HepG2 (cell line): ENCODE results near the gene CSNK1D. TPM values are rescaled to one million over a fixed set of nuclear protein-coding genes. Genes with fewer than 3 reads are reported as not detected.
A peak's percentile ranks its signal among the peaks of the same experiment; 100 is the strongest.

ENCODE experiments used
- AHR ChIP-seq: IDR thresholded peaks from 2 replicates; pipeline ENCODE4 v1.6.1; 2018; ENCODE audit warnings: missing genetic modification reagents, missing compliant biosample characterization
- ELF1 ChIP-seq: sonication (generic); formaldehyde crosslinking; IDR thresholded peaks from 2 replicates; pipeline ENCODE4 v1.4.0; 2020; ENCODE audit warnings: missing genetic modification reagents
- IRF2 ChIP-seq: IDR thresholded peaks from 2 replicates; pipeline ENCODE4 v1.6.1; 2018; ENCODE audit warnings: missing genetic modification reagents, missing compliant biosample characterization
- KLF16 ChIP-seq, 2 experiments: sonication (generic) in 1 of 2; formaldehyde crosslinking in 1 of 2; IDR thresholded peaks; 2 replicates each; pipeline versions ENCODE4 v1.6.1 to v1.8.0; 2016 to 2023; ENCODE audit warnings: missing genetic modification reagents in 2 of 2, missing compliant biosample characterization in 1 of 2
- MXD4 ChIP-seq: IDR thresholded peaks from 2 replicates; pipeline ENCODE4 v1.6.1; 2016; ENCODE audit warnings: mild to moderate bottlenecking, missing biosample characterization, missing genetic modification reagents
- NFIC ChIP-seq: IDR thresholded peaks from 2 replicates; pipeline ENCODE4 v1.6.1; 2012; ENCODE audit warnings: mild to moderate bottlenecking, low read length, inconsistent platforms
- PRMT3 ChIP-seq: sonication (generic); formaldehyde crosslinking; IDR thresholded peaks from 2 replicates; pipeline ENCODE4 v1.8.1; 2022; ENCODE audit warnings: low read depth, mild to moderate bottlenecking, moderate library complexity, missing genetic modification reagents, borderline replicate concordance
- RFXANK ChIP-seq: IDR thresholded peaks from 2 replicates; pipeline ENCODE4 v1.6.1; 2016
- U2AF1 ChIP-seq: fragments of 200-400 bp; formaldehyde crosslinking; optimal IDR thresholded peaks from 2 replicates; pipeline ENCODE3; 2017; ENCODE audit warnings: mild to moderate bottlenecking, low read depth, low read length
- YEATS4 ChIP-seq: sonication (generic); formaldehyde crosslinking; IDR thresholded peaks from 2 replicates; pipeline ENCODE4 v1.4.0; 2020; ENCODE audit warnings: missing genetic modification reagents, borderline replicate concordance
- YY1 ChIP-seq: IDR thresholded peaks from 2 replicates; pipeline ENCODE4 v1.6.1; 2011; ENCODE audit warnings: low read length, low read depth, moderate library complexity, mild to moderate bottlenecking; ENCODE audit not compliant: insufficient read depth, insufficient replicate concordance
- ZFP36L1 ChIP-seq: sonication (generic); formaldehyde crosslinking; IDR thresholded peaks from 2 replicates; pipeline ENCODE4 v1.8.0; 2022; ENCODE audit warnings: mild to moderate bottlenecking, missing genetic modification reagents, moderate library complexity
- ZNF160 ChIP-seq: sonication (generic); formaldehyde crosslinking; IDR thresholded peaks from 2 replicates; pipeline ENCODE4 v1.8.0; 2022; ENCODE audit warnings: mild to moderate bottlenecking, inconsistent platforms, missing genetic modification reagents
- ZNF253 ChIP-seq: sonication (generic); formaldehyde crosslinking; IDR thresholded peaks from 2 replicates; pipeline ENCODE4 v1.8.0; 2022; ENCODE audit warnings: mild to moderate bottlenecking, missing genetic modification reagents, borderline replicate concordance
- ZNF263 ChIP-seq: sonication (generic); formaldehyde crosslinking; IDR thresholded peaks from 2 replicates; pipeline ENCODE4 v1.4.0; 2020; ENCODE audit warnings: missing genetic modification reagents
- ZNF557 ChIP-seq: sonication (generic); formaldehyde crosslinking; IDR thresholded peaks from 2 replicates; pipeline ENCODE4 v1.4.0; 2020; ENCODE audit warnings: missing genetic modification reagents
- ZNF615 ChIP-seq: sonication (generic); formaldehyde crosslinking; IDR thresholded peaks from 2 replicates; pipeline ENCODE4 v1.5.0; 2020; ENCODE audit warnings: mild to moderate bottlenecking, missing genetic modification reagents, borderline replicate concordance
- ZNF709 ChIP-seq: sonication (generic); formaldehyde crosslinking; IDR thresholded peaks from 2 replicates; pipeline ENCODE4 v1.5.0; 2020; ENCODE audit warnings: mild to moderate bottlenecking, missing genetic modification reagents
- ZNF737 ChIP-seq: sonication (generic); formaldehyde crosslinking; IDR thresholded peaks from 2 replicates; pipeline ENCODE4 v1.5.0; 2020; ENCODE audit warnings: missing genetic modification reagents, mild to moderate bottlenecking, borderline replicate concordance
- ZNF883 ChIP-seq: sonication (generic); formaldehyde crosslinking; IDR thresholded peaks from 2 replicates; pipeline ENCODE4 v1.5.1; 2020; ENCODE audit warnings: mild to moderate bottlenecking, missing genetic modification reagents; ENCODE audit errors: not compliant biosample characterization
- ZSCAN20 ChIP-seq: sonication (generic); formaldehyde crosslinking; IDR thresholded peaks from 2 replicates; pipeline ENCODE4 v1.4.0; 2020; ENCODE audit warnings: missing genetic modification reagents, mild to moderate bottlenecking, borderline replicate concordance
- polyA plus RNA-seq, 8 experiments: library from polyadenylated mRNA; depleted of rRNA in 3 of 8; stranded (reverse) in 7 of 8; unstranded in 1 of 8; fragments of >200 nt; fragmentation: Illumina TruSeq in 4 of 8; extraction: Trizol in 4 of 8; gene quantifications; 2 replicates each; pipeline versions ENCODE4 v1.2.1 to v1.2.3, GENCODE V29; 2011 to 2016; ENCODE audit warnings: low read depth in 4 of 8, missing spikeins in 1 of 8, mixed read lengths in 1 of 8; ENCODE audit not compliant: insufficient read depth in 1 of 8
- total RNA-seq, 5 experiments: library from RNA; depleted of rRNA; stranded (reverse); fragments of >200 nt; fragmentation: Illumina TruSeq; extraction: Trizol; gene quantifications; 2 replicates each; pipeline ENCODE4 v1.2.3, GENCODE V29; 2016; ENCODE audit warnings: low read depth in 1 of 5
- TF ChIP-seq, protein P1 (sequence below): IDR thresholded peaks from 2 replicates; pipeline ENCODE4 v1.6.1; 2012; ENCODE audit warnings: low read depth, low read length, improper control_type of control experiment
- TF ChIP-seq, protein P2 (sequence below): sonication (generic); formaldehyde crosslinking; IDR thresholded peaks from 2 replicates; pipeline ENCODE4 v1.5.0; 2020; ENCODE audit warnings: missing genetic modification reagents
- TF ChIP-seq, protein P3 (sequence below): sonication (generic); formaldehyde crosslinking; conservative IDR thresholded peaks from 2 replicates; pipeline ENCODE4 v1.8.0; 2022; ENCODE audit warnings: low read depth, missing genetic modification reagents
- TF ChIP-seq, protein P4 (sequence below): sonication (generic); formaldehyde crosslinking; IDR thresholded peaks from 2 replicates; pipeline ENCODE4 v1.8.1; 2023; ENCODE audit warnings: mild to moderate bottlenecking, missing genetic modification reagents, borderline replicate concordance
- TF ChIP-seq, protein P5 (sequence below): sonication (generic); IDR thresholded peaks from 2 replicates; pipeline ENCODE4 v1.6.1; 2016; ENCODE audit warnings: low read depth, borderline replicate concordance

CSNK1D gene
- total and polyA plus RNA-seq, 2 of the 13 experiments (the other 11 are each of a cell fraction or from before 2014, with no cell fraction given), result 31.5 to 128 TPM

DNA sequence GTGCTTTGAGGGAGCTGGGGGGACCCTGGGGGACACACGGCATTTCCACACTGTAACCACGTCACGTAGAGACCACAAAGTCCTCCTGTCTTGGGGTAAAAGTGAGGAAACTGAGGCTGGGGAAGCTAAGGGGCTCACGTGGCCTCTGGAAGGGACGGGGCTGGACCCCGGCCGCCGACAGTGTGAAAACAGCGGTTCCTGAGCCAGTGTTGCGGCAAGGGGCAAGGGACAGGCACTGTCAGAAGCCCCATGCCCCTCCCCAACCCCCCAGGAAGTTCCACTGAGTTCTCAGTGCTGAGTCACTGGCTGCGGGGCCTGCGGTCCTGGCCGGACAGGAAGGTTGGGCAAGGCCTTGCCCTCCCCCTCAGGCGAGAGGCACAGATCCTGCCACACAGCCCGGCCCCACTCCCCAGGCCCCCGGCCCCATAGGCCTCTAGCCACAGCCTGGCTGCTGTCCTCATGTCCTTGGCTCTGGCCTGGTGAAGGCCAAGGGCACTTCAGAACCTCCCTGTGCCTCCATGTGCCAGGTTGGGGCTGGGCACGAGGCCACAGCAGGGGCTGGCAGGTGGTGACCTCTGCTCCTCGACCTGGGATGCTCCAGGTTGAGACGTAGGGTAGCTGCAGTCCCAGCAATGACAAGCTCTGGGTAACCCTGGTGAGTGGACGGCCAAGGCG is 55.8 kb downstream of the CSNK1D start (continued):
- TF ChIP-seq ZNF263 (peak; percentile 59; the same call in 1 of the 2 replicates), RFXANK (no peak; the same call in 1 of the 2 replicates), YY1 (peak; percentile 60), ZNF615 (CRISPR knock-in tag) (no peak), MXD4 (CRISPR knock-in tag) (peak; percentile 47; the same call in 1 of the 2 replicates), NFIC (no peak), ZNF253 (peak; percentile 95; the same call in 1 of the 2 replicates), U2AF1 (no peak), ZFP36L1 (peak; percentile 66), ZNF883 (CRISPR knock-in tag) (no peak), IRF2 (no peak; the same call in 1 of the 2 replicates), AHR (CRISPR knock-in tag) (peak; percentile 98), ZNF737 (no peak), ZSCAN20 (no peak), ZNF160 (CRISPR knock-in tag) (peak; percentile 47; the same call in 1 of the 2 replicates), KLF16 (CRISPR knock-in tag; IDR thresholded peaks at IDR 0.05) (peak; percentile 30 to 97; a peak in 3 of 4 replicates), ZNF709 (CRISPR knock-in tag) (no peak; the same call in 1 of the 2 replicates), PRMT3 (CRISPR knock-in tag) (no peak), YEATS4 (CRISPR knock-in tag) (peak; percentile 75; the same call in 1 of the 2 replicates), ELF1 (CRISPR knock-in tag) (peak; percentile 57; the same call in 1 of the 2 replicates), ZNF557 (CRISPR knock-in tag) (no peak)
- TF ChIP-seq, protein P1, sequence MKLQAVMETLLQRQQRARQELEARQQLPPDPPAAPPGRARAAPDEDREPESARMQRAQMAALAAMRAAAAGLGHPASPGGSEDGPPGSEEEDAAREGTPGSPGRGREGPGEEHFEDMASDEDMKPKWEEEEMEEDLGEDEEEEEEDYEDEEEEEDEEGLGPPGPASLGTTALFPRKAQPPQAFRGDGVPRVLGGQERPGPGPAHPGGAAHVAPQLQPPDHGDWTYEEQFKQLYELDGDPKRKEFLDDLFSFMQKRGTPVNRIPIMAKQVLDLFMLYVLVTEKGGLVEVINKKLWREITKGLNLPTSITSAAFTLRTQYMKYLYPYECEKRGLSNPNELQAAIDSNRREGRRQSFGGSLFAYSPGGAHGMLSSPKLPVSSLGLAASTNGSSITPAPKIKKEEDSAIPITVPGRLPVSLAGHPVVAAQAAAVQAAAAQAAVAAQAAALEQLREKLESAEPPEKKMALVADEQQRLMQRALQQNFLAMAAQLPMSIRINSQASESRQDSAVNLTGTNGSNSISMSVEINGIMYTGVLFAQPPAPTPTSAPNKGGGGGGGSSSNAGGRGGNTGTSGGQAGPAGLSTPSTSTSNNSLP, result no peak
- TF ChIP-seq, protein P2, sequence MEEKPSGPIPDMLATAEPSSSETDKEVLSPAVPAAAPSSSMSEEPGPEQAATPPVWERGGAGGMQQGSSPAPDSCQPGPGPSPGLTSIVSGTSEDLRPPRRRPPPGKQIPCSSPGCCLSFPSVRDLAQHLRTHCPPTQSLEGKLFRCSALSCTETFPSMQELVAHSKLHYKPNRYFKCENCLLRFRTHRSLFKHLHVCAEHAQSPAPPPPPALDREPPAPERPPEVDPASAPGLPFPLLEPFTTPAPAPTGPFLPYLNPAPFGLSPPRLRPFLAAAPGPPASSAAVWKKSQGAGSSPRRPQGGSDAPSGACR, result no peak; the same call in 1 of the 2 replicates
- TF ChIP-seq, protein P3, sequence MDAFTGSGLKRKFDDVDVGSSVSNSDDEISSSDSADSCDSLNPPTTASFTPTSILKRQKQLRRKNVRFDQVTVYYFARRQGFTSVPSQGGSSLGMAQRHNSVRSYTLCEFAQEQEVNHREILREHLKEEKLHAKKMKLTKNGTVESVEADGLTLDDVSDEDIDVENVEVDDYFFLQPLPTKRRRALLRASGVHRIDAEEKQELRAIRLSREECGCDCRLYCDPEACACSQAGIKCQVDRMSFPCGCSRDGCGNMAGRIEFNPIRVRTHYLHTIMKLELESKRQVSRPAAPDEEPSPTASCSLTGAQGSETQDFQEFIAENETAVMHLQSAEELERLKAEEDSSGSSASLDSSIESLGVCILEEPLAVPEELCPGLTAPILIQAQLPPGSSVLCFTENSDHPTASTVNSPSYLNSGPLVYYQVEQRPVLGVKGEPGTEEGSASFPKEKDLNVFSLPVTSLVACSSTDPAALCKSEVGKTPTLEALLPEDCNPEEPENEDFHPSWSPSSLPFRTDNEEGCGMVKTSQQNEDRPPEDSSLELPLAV (CRISPR knock-in tag), result no peak
- TF ChIP-seq, protein P4, sequence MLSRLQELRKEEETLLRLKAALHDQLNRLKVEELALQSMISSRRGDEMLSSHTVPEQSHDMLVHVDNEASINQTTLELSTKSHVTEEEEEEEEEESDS (CRISPR knock-in tag), result no peak
- TF ChIP-seq, protein P5, sequence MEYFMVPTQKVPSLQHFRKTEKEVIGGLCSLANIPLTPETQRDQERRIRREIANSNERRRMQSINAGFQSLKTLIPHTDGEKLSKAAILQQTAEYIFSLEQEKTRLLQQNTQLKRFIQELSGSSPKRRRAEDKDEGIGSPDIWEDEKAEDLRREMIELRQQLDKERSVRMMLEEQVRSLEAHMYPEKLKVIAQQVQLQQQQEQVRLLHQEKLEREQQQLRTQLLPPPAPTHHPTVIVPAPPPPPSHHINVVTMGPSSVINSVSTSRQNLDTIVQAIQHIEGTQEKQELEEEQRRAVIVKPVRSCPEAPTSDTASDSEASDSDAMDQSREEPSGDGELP, result no peak; the same call in 1 of the 2 replicates
